GM23338 (cell line): Measurements from ENCODE around the gene RHOG. TPM values are rescaled to one million over a fixed set of nuclear protein-coding genes. Genes with fewer than 3 reads are reported as not detected.

Source experiments
- ATAC-seq: fragments of 200-7000 bp; cut with Tn5 transposase; 3 replicates; pipeline ENCODE4 v1.9.1; 2020
- DNase-seq: peaks from one replicate; pipeline ENCODE4 v3.0.0-alpha.2; 2015; ENCODE audit warnings: low spot score
- H2AFZ ChIP-seq: fragments of 200-600 bp; sonication (generic); 2 replicates; pipeline ENCODE4 v1.8.0; 2016; ENCODE audit warnings: antibody characterized with exemption, mild to moderate bottlenecking, moderate library complexity
- H3F3A ChIP-seq: fragments of 200-600 bp; sonication (generic); replicated peaks from 2 replicates; pipeline ENCODE4 v1.8.0; 2017; ENCODE audit warnings: antibody characterized with exemption, mixed run types, low read depth
- H3K27ac ChIP-seq: fragments of 200-600 bp; sonication (generic); 2 replicates; pipeline ENCODE4 v1.6.1; 2016; ENCODE audit warnings: low read depth
- H3K27me3 ChIP-seq: fragments of 200-600 bp; sonication (generic); 2 replicates; pipeline ENCODE4 v1.8.0; 2016; ENCODE audit warnings: mild to moderate bottlenecking, mixed run types, moderate library complexity; ENCODE audit not compliant: insufficient read depth
- H3K36me3 ChIP-seq: fragments of 200-600 bp; sonication (generic); 2 replicates; pipeline ENCODE4 v1.8.0; 2016; ENCODE audit warnings: mild to moderate bottlenecking; ENCODE audit not compliant: insufficient read depth
- H3K4me1 ChIP-seq: fragments of 200-600 bp; sonication (generic); 2 replicates; pipeline ENCODE4 v1.8.0; 2016; ENCODE audit warnings: mild to moderate bottlenecking, moderate library complexity; ENCODE audit not compliant: insufficient read depth
- H3K4me2 ChIP-seq: fragments of 200-600 bp; sonication (generic); 2 replicates; pipeline ENCODE4 v1.7.1; 2017; ENCODE audit warnings: mixed run types
- H3K4me3 ChIP-seq: fragments of 200-600 bp; sonication (generic); 2 replicates; pipeline ENCODE4 v1.6.1; 2016; ENCODE audit warnings: mixed run types
- H3K79me2 ChIP-seq: fragments of 200-600 bp; sonication (generic); replicated peaks from 2 replicates; pipeline ENCODE4 v1.8.0; 2017; ENCODE audit warnings: mild to moderate bottlenecking; ENCODE audit not compliant: insufficient read depth
- H3K9me2 ChIP-seq: fragments of 200-600 bp; sonication (generic); 2 replicates; pipeline ENCODE4 v1.8.0; 2017; ENCODE audit not compliant: insufficient read depth
- H4K20me1 ChIP-seq: fragments of 200-600 bp; sonication (generic); replicated peaks from 2 replicates; pipeline ENCODE4 v1.8.0; 2017; ENCODE audit warnings: mild to moderate bottlenecking; ENCODE audit not compliant: insufficient read depth
- H3K27ac Mint-ChIP-seq: 2 replicates; pipeline ENCODE4 v1.8.0; 2020; ENCODE audit warnings: inconsistent platforms, mild to moderate bottlenecking, moderate library complexity, mixed read lengths
- H3K27me3 Mint-ChIP-seq: 3 replicates; pipeline ENCODE4 v1.8.0; 2022; ENCODE audit warnings: low read depth, mild to moderate bottlenecking, moderate library complexity, mixed read lengths, inconsistent platforms; ENCODE audit not compliant: insufficient read depth, poor library complexity
- H3K36me3 Mint-ChIP-seq: 3 replicates; pipeline ENCODE4 v1.8.0; 2021; ENCODE audit warnings: low read depth, mild to moderate bottlenecking, inconsistent platforms, moderate library complexity, mixed read lengths
- H3K4me1 Mint-ChIP-seq: 3 replicates; pipeline ENCODE4 v1.8.0; 2020; ENCODE audit warnings: mild to moderate bottlenecking, inconsistent platforms, mixed read lengths
- H3K4me3 Mint-ChIP-seq: 3 replicates; pipeline ENCODE4 v1.8.0; 2021; ENCODE audit warnings: moderate library complexity, mild to moderate bottlenecking, inconsistent platforms, mixed read lengths
- H3K9me3 Mint-ChIP-seq: 3 replicates; pipeline ENCODE4 v1.8.0; 2020; ENCODE audit warnings: moderate library complexity, mild to moderate bottlenecking, inconsistent platforms, mixed read lengths
- EZH2 ChIP-seq: fragments of 200-600 bp; sonication (generic); IDR thresholded peaks from one replicate; pipeline ENCODE4 v1.8.0; 2017; ENCODE audit warnings: antibody characterized with exemption, mild to moderate bottlenecking, low read depth; ENCODE audit not compliant: unreplicated experiment
- EZH2phosphoT487 ChIP-seq: fragments of 200-600 bp; sonication (generic); IDR thresholded peaks from one replicate; pipeline ENCODE4 v1.8.1; 2018; ENCODE audit warnings: antibody characterized with exemption; ENCODE audit not compliant: unreplicated experiment
- JUNB ChIP-seq: IDR thresholded peaks from one replicate; pipeline ENCODE4 v1.6.1; 2016; ENCODE audit warnings: antibody characterized with exemption; ENCODE audit not compliant: unreplicated experiment
- NANOG ChIP-seq: IDR thresholded peaks from 2 replicates; pipeline ENCODE4 v1.6.1; 2016; ENCODE audit warnings: antibody characterized with exemption, borderline replicate concordance
- POLR2AphosphoS5 ChIP-seq: IDR thresholded peaks from 2 replicates; pipeline ENCODE4 v1.6.1; 2016; ENCODE audit warnings: antibody characterized with exemption, low read depth
- STAT1 ChIP-seq: IDR thresholded peaks from one replicate; pipeline ENCODE4 v1.6.1; 2016; ENCODE audit warnings: antibody characterized with exemption; ENCODE audit not compliant: unreplicated experiment
- ZNF331 ChIP-seq: fragments of 250-450 bp; sonication (Bioruptor Pico); IDR thresholded peaks from 2 replicates; pipeline ENCODE4 v1.5.0; 2020; ENCODE audit warnings: low read depth, mild to moderate bottlenecking, moderate library complexity
- ZNF462 ChIP-seq: fragments of 250-450 bp; sonication (Bioruptor Pico); IDR thresholded peaks from 2 replicates; pipeline ENCODE4 v1.5.0; 2020; ENCODE audit warnings: mild to moderate bottlenecking, moderate library complexity
- polyA plus RNA-seq: library from polyadenylated mRNA; unstranded; fragments of >200 nt; fragmentation: Nextera tagmentation; extraction: Ambion mirVana; gene quantifications from 2 replicates; pipeline ENCODE4 v1.2.1, GENCODE V29; 2016
- total RNA-seq: library from RNA; depleted of rRNA; stranded (reverse); fragments of >200 nt; shearing (Covaris generic); gene quantifications from 2 replicates; pipeline ENCODE4 v1.2.3, GENCODE V29; 2014
- TF ChIP-seq, protein P1 (sequence below), 2 experiments: fragments of 200-600 bp in 1 of 2; sonication (generic) in 1 of 2; conservative IDR thresholded peaks; 2 replicates each; pipeline versions ENCODE4 v1.5.1 to v1.6.1; 2016 to 2017; ENCODE audit warnings: antibody characterized with exemption in 2 of 2, low read depth in 2 of 2, mild to moderate bottlenecking in 2 of 2, moderate library complexity in 1 of 2
- TF ChIP-seq, protein P2 (sequence below): IDR thresholded peaks from one replicate; pipeline ENCODE4 v1.6.1; 2018; ENCODE audit warnings: antibody characterized with exemption; ENCODE audit not compliant: unreplicated experiment

Gene RHOG
- total and polyA plus RNA-seq, 2 experiments from 2014 or later, result 26.3 to 38.6 TPM

DNA sequence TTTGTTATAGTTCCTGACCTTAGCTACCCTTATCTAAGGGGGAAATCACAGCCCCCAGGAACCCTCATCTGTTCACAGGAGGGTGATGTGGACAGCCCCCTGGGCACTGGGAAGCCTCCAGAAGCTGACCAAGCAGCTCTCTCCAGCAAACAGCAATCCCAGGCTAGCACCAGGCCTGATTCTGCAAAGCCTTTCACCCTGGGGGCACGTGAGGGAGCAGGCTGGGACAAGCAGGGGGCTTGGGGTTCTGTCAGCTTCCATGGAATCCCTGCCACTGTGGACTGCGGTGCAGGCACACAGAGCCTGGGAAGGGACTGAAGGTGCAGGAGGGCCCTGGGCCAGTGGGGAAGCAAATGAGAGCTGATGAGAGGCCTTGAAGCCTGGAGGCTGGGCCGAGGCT, 30.3 kb downstream of the RHOG start (continued):
- TF ChIP-seq, protein P1, sequence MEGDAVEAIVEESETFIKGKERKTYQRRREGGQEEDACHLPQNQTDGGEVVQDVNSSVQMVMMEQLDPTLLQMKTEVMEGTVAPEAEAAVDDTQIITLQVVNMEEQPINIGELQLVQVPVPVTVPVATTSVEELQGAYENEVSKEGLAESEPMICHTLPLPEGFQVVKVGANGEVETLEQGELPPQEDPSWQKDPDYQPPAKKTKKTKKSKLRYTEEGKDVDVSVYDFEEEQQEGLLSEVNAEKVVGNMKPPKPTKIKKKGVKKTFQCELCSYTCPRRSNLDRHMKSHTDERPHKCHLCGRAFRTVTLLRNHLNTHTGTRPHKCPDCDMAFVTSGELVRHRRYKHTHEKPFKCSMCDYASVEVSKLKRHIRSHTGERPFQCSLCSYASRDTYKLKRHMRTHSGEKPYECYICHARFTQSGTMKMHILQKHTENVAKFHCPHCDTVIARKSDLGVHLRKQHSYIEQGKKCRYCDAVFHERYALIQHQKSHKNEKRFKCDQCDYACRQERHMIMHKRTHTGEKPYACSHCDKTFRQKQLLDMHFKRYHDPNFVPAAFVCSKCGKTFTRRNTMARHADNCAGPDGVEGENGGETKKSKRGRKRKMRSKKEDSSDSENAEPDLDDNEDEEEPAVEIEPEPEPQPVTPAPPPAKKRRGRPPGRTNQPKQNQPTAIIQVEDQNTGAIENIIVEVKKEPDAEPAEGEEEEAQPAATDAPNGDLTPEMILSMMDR (conservative IDR thresholded peaks at IDR 0.05; ENCODE audit: low read depth in 2 of 2), result no peak
- TF ChIP-seq NANOG, result no peak
- TF ChIP-seq, protein P2, sequence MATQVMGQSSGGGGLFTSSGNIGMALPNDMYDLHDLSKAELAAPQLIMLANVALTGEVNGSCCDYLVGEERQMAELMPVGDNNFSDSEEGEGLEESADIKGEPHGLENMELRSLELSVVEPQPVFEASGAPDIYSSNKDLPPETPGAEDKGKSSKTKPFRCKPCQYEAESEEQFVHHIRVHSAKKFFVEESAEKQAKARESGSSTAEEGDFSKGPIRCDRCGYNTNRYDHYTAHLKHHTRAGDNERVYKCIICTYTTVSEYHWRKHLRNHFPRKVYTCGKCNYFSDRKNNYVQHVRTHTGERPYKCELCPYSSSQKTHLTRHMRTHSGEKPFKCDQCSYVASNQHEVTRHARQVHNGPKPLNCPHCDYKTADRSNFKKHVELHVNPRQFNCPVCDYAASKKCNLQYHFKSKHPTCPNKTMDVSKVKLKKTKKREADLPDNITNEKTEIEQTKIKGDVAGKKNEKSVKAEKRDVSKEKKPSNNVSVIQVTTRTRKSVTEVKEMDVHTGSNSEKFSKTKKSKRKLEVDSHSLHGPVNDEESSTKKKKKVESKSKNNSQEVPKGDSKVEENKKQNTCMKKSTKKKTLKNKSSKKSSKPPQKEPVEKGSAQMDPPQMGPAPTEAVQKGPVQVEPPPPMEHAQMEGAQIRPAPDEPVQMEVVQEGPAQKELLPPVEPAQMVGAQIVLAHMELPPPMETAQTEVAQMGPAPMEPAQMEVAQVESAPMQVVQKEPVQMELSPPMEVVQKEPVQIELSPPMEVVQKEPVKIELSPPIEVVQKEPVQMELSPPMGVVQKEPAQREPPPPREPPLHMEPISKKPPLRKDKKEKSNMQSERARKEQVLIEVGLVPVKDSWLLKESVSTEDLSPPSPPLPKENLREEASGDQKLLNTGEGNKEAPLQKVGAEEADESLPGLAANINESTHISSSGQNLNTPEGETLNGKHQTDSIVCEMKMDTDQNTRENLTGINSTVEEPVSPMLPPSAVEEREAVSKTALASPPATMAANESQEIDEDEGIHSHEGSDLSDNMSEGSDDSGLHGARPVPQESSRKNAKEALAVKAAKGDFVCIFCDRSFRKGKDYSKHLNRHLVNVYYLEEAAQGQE, result no peak

DNA sequence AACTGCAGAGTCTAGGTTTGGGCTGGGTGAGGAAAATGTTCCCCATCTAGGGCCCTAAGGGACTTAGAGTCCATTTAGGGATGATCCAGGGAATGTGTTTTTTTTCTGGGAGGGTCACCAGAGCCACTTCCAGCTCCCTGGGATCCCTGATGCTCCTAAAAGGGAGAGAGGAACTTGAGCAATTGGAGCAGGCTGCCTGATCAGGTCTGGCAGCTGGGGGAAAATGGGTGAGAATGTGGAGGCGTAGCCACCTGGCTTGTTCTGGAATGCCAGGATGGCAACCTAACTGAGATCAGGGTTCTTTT, 31.2 kb downstream of the RHOG start:
- no peaks in the 10 kb centered on the region; the same call in 1 of the 2 replicates for H4K20me1 ChIP-seq
- H3K27ac Mint-ChIP-seq, result no peak overlapping the region; the same call in 1 of the 2 replicates
- no peaks in the 10 kb centered on the region; the same call in 1 of the 2 replicates for H3K4me1 ChIP-seq
- no peaks in the 10 kb centered on the region for H3K9me3 Mint-ChIP-seq
- 0 out of 2 replicates have a peak, but pooled peaks cover 3% of the 10 kb centered on the region for H3F3A ChIP-seq
- peaks cover 11% of the 10 kb centered on the region; the same call in 1 of the 2 replicates for H3K79me2 ChIP-seq
- no peak overlapping the region for H2AFZ ChIP-seq
- H3K27me3 Mint-ChIP-seq, result peaks cover 8% of the 10 kb centered on the region
- no peak overlapping the region for H3K27ac ChIP-seq
- peak overlapping the region; percentile 92; the same call in 1 of the 2 replicates for H3K4me3 ChIP-seq
- no peaks in the 10 kb centered on the region for H3K9me2 ChIP-seq
- H3K36me3 Mint-ChIP-seq, result no peaks in the 10 kb centered on the region; the same call in 2 of the 3 replicates
- ATAC-seq (no peak), DNase-seq (peak; percentile 25)
- peak overlapping the region; percentile 96 for H3K4me2 ChIP-seq
- H3K4me3 Mint-ChIP-seq, result peak overlapping the region; percentile 97
- peaks cover 16% of the 10 kb centered on the region for H3K4me1 Mint-ChIP-seq
- no peaks in the 10 kb centered on the region for H3K27me3 ChIP-seq
- no peaks in the 10 kb centered on the region for H3K36me3 ChIP-seq
- no peak for TF ChIP-seq EZH2phosphoT487
- no peak for TF ChIP-seq EZH2
- TF ChIP-seq STAT1, result no peak
- TF ChIP-seq ZNF331 (CRISPR knock-in tag), result no peak
- TF ChIP-seq JUNB, result no peak
- TF ChIP-seq ZNF462 (CRISPR knock-in tag), result no peak
- TF ChIP-seq POLR2AphosphoS5, result no peak
- TF ChIP-seq, protein P2, result no peak
